GM19099 (cell line): ENCODE results near the gene TMPRSS9.

Experiments used
- POLR2A ChIP-seq: IDR thresholded peaks from 3 replicates; pipeline ENCODE4 v1.6.1; 2011; ENCODE audit warnings: low read depth; ENCODE audit not compliant: insufficient read length; ENCODE audit errors: extremely low read depth

The TMPRSS9 gene

DNA sequence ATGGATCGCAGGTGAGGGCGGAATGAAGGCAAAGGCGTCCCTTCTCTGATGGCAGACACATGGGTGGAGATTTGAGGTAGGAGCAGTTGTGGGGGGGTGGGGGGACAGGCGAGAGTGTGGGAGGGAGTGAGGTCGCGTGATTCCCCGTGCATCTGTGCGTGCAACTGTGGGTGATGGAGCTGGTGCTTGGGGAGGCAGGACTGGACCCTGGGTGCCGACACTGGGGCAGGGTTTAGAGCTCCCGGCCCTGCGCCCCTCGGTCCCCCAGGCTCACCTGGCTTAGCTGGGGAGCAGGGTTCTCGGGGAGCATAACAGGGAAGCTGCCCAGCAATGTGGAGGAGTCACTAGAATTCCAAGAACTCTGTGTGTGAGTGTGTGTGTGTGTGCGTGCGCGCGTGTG, 3.4 kb downstream of the TMPRSS9 start:
- TF ChIP-seq POLR2A = no peak

DNA sequence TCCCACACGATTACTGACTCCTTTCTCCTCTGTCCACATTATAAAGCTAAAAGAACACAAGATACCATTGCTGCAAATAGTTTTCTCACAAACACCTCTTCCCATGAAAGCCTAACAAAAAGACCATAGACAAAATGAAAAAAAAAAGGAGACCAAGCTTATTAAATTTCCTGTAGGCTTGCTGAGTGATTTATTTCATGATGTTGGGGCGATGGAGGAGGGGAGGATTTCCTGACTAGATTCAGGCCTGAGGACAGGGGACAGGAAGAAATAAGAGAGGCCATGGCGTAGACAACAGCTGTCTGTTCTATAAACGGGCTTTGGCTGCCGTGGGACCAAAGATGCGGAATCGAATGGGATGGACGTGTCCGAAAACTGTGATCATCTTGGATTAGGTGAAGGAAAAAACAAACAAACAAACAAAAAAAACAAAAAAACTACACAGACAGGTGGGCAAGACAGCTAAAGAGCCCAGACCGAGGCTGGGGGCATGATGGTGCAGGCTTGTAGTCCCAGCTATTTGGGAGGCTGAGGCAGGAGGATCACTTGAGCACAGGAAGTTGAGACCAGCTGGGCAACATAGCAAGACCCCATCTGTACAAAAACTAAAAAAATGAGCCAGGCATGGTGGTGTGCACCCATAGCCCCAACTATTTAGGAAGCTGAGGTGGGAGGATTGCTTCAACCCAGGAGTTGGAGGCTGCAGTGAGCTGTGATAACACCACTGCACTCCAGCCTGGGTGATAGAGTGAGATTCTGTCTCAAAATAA, 5.3 kb downstream of the TMPRSS9 start:
- no peak for TF ChIP-seq POLR2A

DNA sequence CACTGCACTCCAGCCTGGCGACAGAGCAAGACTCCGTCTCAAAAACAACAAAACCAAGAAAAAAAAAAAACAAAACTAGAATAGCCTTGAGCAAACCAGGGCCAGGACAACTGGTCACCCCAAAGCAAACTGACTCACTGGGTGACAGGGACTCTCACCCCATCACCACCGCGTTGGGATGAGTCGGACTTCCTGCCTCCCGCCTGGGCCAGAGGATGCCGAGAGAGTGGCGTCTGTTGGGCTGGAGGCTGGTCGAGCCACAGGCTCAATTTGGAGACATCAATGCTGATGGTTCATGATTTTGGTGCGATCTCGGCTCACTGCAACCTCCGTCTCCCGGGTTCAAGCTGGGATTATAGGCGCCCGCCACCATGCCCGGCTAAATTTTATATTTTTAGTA, 11.6 kb downstream of the TMPRSS9 start:
- no peak for TF ChIP-seq POLR2A

DNA sequence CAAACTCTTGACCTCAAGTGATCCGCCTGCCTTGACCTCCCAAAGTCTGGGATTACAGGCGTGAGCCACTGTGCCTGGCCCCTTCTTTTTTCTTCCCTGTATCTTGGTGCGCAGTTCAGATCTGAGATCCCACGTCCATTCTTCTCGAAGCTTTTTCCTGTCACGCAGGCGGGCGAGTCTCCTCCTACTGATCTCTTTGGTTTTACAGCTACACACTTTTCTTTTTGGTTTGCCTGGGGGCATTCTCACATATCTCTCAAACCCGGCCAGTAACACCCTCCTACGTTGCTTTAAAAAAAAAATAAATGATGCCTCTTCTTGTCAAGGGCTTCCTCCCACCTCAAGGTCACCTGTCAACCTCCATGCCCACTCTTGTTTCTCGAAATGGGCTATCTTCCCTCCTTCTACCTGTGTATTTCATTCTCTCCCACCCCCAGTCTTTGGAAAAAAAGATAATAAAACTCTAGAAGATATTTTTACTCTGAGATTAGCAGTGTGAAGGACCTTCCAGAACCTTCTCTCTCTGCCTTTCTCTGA, 12.1 kb downstream of the TMPRSS9 start:
- TF ChIP-seq POLR2A = no peak

DNA sequence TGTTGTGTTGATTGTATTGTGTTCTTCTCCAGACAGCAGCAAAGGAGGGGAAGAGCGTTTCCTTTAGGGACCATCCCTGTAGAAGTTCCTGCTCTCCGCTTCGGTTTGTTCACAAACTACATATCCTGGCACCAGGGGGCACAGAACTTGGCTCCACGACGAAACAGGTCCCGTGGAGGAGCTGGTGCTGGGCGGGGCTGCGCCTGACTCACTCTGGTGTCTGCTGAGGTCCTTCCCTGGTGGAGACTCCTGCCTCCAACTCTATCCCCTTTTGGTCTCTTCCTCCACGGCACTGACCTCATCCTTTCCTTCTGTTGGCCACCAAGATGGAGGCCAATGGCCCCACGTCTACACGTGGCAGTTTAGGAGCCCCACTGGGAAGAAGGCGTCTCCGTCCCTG, 14.7 kb downstream of the TMPRSS9 start:
- no peak for TF ChIP-seq POLR2A

DNA sequence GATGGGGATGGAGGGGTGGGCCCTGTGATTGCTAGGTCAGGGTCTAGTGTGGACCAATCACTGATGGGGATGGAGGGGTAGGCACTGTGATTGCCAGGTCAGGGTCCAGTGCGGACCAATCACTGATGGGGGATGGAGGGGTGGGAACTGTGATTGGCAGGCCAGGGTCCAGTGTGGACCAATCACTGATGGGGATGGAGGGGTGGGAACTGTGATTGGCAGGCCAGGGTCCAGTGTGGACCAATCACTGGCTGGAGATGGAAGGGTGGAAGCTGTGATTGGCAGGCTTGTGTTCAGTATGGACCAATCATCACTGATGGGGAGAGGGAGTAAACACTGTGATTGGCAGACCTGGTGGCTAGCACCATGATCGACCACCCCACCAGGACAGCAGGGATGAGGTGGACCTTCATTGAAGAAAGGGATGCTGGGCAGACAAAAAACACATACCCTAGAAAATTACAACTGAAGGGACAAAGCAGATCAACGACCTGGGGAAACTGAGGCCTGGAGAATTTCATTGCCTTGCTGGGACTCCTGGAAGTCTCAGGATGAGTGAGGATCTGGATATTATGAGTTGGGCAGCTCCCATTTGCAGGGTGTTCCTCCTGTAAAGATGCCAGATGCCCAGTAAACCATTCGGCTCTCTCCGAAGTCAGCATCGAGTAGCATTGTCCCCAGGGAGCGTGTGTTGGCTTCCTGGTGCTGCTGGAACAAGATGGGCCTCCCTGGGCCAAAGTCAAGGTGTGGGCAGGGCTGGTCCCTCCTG, 15.5 kb downstream of the TMPRSS9 start:
- no peak for TF ChIP-seq POLR2A

DNA sequence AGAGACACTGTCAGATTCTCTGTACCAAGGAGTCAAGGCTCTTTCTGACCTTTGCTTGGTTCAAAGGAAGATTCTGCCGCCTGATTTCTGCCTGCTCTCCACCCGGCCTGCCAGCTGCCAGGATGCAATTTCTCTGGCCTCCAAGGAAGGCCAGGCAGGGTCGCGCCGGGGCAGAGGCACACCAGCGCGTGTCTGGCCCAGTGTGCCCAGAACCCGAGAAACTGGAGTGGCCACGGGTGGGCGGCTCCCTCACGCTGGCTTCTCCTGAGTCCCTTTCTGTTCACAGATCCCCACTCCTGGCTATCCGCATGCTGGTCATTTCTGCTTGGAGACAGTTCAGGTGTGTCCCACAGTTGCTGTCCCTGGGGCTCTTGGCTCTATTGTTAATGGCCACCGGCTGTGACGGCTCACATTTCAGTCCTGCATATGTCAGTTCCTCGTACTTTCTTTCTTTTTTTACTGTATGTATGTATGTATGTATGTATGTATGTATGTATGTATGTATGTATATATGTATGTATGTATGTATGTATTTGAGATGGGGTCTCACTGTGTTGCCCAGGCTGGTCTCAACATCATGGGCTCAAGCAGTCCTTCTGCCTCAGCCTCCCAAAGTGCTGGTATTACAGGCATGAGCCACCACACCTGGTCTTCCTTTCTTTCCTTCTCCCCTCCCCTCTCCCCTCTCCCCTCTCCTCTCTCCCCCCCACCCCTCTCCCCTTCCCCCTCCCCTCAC, 16.9 kb downstream of the TMPRSS9 start:
- TF ChIP-seq POLR2A = no peak

DNA sequence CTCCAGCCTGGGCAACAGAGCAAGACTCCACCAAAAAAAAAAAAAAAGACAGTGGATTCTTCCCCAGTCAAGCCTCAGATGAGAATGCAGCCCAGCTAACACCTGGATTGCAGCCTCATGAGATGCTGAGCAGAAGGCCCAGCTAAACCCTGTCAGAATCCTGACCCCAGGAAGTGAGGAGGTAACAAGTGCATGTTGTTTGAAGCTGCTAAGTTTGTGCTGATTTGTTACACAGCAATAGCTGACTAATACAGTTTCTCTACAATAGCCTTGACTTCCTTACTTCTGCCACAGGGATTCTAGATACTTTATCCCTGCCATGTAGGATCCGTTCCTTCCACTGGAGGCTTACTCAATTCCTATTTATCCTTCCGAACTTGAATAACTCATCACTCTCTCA, 20.5 kb downstream of the TMPRSS9 start:
- no peak for TF ChIP-seq POLR2A

DNA sequence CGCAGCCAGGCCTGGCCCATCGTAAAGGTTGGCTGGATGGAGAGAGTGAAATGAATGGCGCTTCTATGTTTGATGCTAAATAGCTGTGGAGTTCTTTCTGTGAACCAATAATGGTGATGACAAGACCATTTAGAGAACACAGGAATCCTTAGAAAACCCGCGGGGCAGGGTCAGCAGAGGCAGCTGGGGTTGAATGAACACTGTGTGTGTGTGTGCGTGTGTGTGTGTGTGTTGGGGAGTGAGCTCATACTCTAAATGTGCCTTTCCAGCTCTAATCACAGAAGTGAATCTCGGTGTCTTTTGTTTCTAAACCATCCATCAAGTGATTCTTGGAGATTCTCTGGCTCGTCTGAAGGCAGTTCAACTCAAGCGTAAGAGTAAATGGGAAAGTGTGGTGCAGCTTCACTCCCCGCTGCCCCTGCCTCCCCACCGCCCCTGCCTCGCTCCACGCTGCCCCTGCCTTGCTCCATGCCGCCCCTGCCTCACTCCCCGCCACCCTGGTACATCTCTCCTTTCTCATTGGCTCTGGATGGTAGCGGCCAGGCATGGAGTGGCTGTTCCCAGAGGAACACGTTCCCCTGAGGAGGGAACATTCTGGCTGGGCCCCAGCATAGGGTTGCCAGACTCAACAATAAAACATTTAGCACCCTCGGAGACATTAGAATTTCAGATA, 21.2 kb downstream of the TMPRSS9 start:
- no peak for TF ChIP-seq POLR2A

DNA sequence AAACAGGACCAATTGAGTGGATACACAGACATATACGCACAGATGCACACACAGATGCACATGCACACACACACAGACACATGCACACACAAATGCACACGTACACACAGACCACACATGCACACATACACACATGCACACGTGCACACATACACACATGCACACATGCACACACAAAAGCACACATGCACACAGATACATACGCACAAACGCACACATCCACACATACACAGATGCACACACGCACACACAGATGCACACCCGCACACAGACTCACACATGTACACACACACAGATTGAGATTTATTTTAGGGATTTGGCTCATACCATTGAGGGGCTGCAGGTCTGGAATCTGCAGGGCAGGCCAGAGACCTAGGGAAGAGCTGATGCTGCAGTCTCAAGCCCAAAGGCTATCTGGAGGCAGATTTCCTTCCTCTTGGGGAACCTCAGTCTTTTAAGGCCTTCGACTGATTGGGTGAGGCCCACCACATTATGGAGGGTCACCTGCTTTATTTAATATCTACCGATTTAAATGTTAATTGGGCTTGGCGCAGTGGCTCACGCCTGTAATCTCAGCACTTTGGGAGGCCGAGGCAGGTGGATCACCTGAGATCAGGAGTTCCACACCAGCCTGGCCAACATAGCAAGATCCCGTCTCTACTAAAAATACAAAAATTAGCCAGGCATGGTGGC, 22.6 kb downstream of the TMPRSS9 start:
- TF ChIP-seq POLR2A = no peak

DNA sequence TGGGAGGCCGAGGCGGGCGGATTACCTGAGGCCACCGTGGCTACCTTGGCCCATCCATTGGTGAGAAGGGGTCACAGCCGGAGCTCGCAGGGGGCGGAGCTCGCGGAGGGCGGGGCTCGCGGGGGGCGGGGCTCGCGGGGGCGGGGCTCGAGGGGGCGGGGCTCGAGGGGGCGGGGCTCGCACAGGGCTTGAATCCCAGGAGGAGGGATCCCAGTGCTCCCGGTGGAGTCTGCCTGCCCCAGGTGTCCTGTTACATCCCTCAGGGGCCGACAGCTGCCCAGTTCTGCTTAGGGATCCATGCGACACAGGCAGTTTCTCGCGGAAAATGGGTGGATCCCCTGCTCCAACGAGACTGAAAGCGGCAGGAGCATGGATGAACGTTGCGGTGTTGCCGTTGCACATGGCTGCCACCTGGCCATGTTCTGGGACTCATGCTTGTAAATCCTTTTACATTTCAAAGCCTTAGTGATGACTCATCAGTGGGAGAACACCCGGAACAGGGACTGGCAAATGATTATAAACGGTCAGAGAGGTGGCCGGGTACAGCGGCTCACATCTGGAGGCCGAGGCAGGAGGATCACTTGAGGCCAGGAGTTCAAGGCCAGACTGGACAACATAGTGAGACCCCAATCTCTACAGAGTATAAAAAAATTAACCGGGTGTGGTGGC, 25.1 kb downstream of the TMPRSS9 start:
- no peak for TF ChIP-seq POLR2A

DNA sequence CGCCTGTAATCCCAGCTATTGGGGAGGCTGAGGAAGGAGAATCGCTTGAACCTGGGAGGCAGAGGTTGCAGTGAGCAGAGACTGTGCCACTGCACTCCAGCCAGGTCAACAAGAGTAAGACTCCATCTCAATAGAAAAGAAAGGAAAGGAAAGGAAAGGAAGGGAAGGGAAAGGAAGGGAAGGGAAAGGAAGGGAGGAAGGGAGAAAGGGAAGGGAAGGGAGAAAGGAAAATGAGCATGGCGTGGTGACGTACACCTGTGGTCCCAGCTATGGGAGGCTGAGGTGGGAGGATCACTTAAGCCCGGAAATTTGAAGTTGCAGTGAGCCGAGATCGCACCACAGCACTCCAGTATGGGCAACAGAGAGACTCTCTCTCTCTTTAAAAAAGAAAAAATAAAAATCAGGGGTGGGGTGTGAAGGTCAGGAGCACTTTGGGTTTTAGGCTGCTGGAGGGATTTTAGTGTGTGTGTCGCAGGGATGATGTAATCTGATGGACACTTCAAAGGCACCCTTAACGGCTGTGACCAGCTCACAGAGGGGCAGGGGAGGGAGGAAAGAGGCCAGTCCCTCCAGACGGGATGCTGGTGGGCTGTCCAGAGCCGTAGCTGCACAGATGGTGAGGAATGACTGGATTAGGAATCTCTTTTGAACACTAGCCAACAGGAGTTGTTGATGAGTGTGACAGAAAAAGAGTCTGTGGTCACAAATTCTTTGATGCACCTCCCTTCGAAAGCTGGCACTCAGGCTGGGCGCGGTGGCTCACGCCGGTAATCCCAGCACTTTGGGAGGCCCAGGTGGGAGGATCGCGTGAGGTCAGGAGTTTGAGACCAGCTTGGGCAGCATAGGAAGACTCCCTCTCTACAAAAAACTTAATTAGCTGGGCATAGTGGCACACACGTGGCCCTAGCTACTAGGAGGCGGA, 27.6 kb downstream of the TMPRSS9 start:
- TF ChIP-seq POLR2A = no peak

DNA sequence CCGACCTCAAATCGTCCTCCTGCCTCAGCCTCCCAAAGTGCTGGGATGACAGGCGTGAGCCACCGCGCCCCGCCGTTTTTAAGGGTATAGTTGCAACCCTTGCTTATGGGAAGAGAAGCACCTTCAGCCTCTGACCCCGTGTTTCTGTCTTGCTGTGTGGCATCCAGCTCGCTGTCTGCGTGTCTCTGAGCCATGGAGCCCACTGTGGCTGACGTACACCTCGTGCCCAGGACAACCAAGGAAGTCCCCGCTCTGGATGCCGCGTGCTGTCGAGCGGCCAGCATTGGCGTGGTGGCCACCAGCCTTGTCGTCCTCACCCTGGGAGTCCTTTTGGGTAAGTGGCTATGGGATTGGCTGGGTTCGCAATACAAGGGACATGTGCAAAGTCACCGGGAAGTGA, 29.5 kb downstream of the TMPRSS9 start:
- TF ChIP-seq POLR2A = no peak

DNA sequence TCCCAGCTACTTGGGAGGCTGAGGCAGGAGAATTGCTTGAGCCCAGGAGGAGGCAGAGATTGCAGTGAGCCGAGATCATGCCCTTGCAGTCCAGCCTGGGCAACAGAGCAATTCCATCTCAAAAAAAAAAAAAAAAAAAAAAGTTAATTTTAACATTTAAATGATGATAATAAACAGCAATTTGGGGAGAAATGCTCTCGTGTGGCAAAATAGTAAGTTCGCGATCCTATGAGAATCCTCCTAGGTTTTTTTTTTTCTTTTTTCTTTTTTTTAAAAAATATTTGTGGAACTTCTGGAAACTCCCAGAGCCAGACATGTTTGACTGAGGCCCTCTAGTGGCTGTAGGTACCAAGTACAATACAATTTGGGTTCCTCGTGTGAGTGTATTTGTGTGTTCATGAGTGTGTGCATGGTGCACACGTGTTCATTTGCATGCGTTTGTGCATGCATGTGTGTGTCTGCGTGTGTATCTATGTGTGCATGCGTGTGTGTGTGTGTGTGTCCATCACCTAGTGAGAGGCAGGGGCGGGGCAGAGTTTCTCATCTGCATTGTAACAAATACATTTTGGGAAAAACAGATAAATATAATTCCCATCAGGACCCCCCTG, 31.2 kb downstream of the TMPRSS9 start:
- no peak for TF ChIP-seq POLR2A
